Right forelimb (tissue), 1 donor: ENCODE measurements around the gene FBXL4.
"Not testable (repeated sequence)": the region's sequence is repeated elsewhere in the genome, so short reads cannot be mapped to it uniquely, and the experiment has no call there.

Experiments used
- DNase-seq: peaks from one replicate; pipeline ENCODE4 v3.0.0-alpha.2; 2018

The FBXL4 gene

DNA sequence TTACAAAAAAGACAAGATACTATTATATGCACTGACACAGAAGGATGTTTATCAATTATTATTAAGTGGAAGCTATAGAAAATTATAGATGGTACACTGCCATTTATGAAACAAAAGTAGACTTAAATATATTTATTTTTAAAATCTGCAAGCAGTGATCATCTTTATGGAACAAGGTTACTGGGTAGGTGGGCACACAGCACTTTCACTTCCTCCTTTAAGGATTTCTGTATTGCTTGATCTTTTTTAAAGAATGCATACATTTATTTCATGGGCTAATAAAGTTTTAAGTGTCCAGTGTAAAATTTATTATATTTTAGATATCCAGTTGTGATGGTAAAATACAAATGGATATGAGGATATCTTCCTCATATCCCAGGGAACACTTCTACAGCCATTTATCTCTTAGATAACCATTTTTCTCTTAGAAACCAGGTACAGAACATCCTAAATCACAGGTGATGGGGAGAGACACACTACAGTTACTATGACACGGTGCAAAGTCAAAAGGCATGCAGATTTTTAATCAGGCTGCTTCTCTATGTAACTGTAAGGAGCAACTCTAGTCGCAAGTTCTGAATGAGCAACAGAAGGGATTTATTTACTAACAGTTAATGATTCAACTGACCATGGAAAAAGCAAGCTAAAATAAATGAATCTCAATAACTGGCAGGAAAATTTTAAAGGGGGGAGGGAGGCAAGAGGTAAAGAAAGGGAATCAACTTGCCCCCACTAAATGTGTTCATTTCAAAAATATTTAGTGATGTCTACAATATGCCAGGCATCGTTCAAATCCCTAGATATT lies 2.2 kb downstream of the FBXL4 start:
- DNase-seq: no peak

DNA sequence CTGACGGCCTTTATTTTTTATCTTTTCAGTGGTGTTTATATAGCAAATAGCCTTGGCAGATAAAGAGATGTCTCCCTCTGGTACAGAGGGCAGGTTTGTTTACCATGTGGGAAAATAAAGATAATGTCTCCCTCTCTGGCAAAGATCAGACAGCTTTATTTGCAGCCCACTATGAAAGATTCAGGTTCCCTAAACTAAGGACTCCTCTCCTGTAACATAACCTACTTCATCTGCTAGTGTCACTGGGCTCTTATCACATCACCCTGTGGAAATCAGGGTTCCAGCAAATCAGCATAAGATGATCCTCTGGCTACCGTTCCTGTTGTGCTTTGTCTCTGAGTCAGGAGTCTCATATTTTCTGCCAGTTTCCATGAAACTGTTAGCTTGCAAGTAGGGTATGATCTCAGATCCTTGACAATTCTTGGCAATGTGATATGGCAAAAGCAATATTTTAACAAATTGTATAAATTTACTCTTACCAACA lies 3.1 kb downstream of the FBXL4 start:
- DNase-seq: no peak

DNA sequence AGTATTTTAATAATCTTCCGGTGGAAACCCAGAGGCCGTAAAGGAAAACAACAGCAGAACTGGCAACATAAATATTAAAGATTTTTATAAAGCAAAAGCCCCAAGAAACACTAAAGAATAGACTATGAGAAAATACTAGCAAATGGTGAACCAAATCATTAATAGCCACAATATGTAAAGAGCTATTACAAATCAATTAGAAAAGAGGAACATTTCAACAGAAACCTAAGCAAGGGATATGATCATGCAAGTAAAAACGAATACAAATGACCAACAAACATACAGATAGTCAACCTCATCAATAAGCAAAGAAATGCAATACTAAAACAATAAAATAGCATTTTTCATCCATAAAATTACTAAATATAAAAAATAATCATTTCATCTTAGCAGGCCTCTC lies 3.6 kb downstream of the FBXL4 start:
- DNase-seq: no peak

DNA sequence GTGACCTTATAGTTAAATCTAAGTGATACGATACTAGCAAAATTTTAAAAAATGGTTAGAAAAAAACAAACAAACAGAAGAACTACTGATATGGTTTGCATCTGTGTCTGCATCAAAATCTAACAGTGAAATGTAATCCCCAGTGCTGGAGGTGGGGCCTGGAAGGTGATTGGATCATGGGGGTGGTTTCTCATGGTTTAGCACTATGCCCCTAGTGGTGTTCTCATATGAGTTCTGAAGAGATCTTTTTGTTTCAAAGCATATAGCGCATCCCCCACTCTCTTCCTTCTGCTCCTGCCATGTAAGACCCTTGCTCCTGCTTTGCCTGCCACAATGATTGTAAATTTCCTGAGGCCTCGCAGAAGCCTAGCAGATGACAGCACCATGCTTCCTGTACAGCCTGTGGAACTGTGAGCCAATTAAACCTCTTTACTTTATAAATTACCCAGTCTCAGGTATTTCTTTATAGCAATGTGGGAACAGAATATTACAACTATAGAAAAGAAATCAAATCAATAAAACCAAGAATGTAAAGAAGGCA lies 5.4 kb downstream of the FBXL4 start:
- DNase-seq: no peak

DNA sequence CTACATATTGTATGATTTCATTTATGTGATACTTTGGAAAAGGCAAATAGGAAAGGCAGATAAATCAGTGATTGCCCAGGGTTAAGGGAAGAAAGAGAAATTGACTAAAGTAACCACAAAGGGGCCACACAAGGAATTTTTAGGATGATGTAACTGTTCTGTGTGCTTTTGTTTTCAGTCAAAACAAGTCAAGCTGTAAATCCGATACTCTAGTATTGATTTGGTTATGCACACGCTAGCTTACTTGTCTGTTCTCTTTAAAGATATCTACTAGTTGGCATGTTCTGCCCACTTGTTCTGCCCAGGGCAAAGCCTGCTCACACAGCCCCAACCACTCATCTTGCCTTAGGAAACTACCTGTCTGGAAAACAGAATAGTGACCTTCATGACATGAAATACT lies 6.4 kb downstream of the FBXL4 start:
- DNase-seq: no peak

DNA sequence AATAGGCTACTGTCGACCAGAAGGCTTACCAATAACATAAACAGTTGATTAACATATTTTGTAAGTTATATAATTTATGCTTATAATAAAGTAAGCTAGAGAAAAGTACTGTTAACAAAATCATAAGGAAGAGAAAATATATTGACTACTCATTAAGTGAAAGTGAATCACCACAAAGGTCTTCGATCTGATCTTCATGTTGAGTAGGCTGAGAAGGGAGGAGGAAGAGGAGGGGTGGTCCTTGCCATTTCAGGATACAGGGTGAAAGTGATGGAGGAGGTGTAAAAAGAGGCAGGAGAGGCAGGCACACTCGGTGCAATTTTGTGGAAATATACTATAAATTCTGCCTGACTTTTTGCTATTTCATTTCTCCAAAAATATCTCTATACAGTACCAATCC lies 10.4 kb downstream of the FBXL4 start:
- DNase-seq: no peak

DNA sequence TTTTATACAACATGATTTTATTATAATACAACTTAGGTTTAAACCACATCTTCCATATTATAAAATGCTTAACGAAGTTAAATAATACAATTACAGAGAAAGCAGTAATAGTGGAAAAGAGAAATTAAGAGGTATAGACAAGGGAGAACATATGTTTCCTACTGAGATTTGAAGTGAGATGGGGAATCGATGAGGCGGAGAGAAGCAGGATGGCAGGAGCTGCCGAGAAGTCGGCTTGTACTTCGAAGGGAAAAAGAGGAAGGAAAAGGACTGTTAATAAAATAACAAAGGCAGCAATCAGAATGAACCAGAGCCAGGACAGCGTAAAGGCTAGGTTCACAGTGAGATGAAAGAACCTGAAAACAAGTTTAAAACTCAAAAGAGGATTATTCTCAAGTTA lies 15.4 kb downstream of the FBXL4 start:
- no peak for DNase-seq

DNA sequence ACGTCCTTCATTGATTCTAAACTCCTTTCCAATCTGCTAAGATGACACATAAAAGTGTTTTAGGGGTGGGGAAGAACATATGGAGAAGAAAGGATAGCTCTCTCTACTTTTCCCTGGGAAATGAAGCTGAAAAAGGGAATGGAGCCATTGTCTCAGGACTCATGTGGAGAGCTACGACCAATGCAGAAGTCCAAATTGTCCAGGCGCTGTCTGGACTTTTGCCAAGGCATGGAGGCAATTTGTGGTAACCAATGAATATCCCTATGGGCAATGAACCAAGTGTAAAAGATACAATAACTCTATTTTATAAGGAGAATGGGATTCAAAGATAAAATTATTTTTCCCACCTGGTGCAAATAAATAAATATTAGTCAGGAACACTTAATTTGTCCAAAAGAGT lies 16.1 kb downstream of the FBXL4 start:
- DNase-seq: no peak

DNA sequence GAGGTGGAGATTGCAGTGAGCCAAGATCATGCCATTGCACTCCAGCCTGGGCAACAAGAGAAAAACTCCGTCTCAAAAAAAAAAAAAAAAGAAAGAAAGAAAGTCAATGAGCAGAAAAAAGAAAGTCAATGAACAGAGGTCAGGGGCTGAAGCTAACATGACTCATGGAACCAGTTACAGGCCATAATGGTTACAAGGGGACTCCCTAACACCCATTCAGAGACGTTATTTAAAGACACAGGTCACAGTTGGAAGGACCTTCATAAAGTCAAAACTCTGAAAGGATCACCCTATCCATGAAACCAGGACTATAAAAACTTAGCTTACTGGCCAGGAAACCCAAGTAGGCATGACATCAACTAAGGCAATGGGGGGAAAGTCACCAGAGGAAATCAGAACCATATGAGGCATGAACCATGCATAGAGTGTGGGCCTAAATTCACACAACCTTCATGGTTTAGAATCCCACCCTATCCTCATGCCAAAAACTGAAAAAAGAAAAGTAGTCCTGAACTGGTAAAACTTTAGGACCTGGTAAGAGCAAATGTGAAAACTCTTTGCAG lies 18.2 kb downstream of the FBXL4 start:
- DNase-seq: no peak

DNA sequence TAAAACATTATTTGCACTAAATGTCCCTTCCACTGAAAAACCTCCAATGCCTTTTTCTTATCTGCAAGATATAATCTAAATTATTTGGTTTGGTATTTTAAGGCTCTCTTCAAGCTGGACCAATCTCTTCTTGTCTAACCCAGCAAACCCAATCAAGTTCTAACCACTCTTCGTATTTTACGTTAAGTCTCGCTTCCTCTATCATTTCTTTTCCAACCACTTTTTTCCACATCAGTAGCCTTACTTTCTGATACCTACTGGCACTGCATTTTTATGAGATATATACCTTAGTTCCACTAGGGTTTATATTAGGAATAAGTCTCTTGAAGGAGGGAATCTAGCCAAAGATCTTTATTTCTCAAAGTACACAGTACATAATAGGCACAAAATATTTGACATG lies 19.1 kb downstream of the FBXL4 start:
- no peak for DNase-seq

DNA sequence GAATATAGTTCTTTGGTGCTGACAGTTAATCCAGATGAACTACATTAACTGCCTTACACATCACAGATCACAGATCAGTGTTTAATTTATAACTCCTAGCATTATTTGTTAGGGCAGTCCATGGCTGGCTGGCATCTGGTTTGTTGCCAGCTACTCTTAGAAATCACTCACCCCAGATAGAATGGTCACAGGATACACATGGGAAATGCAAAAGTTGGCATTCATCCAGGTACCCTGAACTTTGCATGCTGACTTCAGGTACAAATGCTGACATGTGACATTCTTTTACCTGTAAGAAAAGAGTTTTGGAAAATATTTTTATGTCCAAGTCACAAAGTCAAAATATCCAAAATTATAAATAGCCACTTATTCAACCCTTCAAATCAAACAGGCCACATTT lies 20.2 kb downstream of the FBXL4 start:
- DNase-seq: no peak

DNA sequence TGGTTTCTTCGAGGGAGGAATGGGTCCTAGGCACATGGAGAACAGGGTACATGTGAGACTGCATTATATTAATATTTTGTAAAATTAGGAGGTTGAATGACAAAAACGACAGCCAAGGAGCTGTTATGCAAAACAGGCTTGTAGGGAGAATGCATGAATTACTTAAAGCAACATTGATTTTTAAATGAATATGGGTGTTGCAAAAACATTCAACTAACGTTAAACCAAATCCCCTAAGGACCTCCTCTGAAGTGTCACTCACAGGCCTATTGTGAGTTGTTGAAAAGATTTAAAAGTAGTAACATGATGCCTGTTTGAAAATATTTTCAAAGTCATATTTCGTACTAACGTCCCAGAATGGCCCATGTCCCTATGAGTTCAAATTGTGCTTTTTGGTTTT lies 21.9 kb downstream of the FBXL4 start:
- no peak for DNase-seq

DNA sequence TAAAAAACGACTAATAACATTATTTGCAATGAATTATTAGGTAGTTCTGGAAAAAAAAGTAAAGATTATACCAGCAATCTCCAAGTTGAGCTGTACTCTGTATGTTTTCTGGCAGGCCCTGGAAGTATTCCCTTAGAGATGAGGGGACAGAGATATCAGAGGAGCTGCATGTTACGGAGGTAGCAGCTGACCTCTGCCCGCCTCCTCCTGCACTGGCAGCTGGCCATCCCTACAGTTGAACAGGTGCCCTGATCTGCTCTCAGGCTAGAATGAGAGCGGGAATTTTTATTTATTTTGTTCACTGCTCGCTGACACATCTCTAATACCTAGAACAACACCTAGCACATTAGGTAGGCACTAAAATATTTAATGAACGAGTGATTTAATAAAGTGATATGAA lies 23.1 kb downstream of the FBXL4 start:
- no peak for DNase-seq

DNA sequence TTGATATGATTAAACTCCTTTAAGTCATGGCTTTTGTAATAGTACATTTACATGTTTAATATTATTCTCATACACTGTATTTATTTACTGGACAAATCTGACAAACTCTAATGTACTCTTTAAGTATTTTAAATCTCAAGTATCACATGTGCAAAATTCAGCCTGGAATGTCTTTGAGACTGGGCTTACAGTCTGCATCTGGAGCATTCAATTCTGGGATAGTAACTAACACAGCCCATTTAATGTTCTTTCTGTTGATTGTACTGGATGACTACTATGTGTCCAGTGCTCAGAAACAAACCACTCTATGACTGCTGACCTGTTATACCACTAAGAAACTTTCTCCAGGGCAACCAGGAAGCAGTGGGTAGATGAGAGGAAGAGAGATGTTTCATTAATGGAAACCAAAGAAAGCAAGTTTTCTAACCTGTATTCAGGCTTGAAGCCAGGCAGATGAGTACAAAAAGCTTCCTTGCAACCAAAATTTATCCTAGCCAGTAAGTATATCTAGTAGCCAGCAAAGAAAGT lies 26.8 kb downstream of the FBXL4 start:
- DNase-seq: no peak

DNA sequence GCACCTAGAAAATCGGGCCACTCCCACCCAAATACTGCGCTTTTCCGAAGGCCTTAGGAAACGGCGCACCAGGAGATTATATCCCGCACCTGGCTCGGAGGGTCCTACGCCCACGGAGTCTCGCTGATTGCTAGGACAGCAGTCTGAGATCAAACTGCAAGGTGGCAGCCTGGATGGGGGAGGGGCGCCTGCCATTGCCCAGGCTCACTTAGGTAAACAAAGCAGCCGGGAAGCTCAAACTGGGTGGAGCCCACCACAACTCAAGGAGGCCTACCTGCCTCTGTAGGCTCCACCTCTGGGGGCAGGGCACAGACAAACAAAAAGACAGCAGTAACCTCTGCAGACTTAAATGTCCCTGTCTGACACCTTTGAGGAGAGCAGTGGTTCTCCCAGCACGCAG lies 36.8 kb downstream of the FBXL4 start:
- DNase-seq: not testable (repeated sequence)

DNA sequence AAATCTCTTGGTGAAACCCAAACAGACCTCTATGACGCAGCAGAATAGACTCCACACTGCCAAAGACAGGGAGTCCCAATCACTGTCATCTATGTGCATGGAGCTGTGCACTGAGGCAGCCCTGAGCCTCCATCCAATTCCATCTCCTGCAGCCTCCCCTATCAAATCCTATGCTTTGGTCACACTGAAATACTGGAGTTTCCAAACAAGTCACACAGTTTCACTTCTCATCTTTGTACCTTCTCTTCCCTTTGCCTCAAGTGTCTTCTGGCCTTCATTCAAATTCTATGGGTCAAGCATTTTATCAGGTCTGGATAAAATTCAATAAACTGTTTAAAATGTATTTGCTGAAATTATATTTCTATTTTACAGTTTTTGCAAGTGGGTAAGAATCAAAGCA lies 38.5 kb downstream of the FBXL4 start:
- no peak for DNase-seq

DNA sequence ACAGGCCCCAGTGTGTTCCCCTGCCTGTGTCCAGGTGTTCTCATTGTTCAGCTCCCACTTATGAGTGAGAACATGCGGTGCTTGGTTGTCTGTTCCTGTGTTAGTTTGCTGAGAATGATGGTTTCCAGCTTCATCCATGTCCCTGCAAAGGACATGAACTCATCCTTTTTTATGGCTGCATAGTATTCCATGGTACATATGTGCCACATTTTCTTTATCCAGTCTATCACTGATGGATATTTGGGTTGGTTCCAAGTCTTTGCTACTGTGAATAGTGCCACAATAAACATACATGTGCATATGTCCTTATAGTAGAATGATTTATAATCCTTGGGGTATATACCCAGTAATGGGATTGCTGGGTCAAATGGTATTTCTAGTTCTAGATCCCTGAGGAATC lies 41.4 kb downstream of the FBXL4 start:
- DNase-seq: not testable (repeated sequence)

DNA sequence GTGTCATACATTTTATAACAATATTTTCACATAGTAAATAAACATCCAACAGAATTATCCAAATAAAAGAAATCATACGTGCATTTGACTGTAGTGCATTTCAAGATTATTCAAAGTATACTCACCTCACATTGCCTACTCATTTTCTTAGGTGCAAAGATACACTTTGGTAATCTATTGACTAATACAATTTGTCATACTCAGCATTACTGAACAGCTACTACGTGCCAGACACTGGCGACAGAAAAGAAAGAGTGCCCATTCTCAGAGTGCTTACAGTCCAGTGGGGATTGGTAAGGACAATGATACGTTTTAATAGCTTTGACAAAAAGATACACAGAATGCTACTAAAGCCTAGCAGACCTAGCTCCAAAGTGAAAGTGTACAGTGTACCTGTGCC lies 42.0 kb downstream of the FBXL4 start:
- DNase-seq: no peak

DNA sequence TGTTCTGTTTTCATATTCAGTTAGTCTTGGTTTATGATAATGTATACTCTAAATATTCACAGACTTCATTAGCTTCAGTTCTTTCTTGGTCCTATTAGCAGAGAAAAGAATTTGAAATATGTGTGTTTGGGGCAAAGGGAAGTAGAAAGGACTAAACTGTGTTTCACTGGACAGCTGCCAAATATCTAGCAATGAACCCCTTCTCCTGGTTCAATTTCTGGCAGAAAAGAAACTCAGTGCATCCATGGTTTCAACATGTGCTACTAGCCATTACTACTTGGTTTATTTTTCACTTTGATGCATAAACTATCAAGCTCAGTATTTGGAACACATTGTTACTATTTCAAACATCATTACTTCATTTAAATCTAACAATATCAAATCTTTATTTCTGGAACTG lies 43.6 kb downstream of the FBXL4 start:
- no peak for DNase-seq

DNA sequence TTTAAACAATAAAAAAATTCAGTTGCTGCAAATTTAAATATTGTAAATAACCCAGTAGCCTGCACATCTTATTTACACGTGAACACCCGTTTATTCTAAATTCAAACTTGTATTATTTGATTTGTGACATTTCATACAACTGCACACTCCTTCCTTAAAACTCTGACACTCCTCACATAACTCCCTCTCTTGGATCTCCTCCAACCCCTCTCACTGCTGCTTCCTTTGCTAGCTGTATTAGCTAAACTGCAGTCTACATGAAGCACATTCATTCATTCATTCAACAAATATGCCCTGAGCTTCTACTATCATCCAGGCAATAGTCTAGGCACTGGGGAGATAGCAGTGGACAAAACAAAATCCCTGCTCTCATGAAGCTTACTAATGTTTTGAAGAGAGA lies 47.0 kb downstream of the FBXL4 start:
- no peak for DNase-seq

DNA sequence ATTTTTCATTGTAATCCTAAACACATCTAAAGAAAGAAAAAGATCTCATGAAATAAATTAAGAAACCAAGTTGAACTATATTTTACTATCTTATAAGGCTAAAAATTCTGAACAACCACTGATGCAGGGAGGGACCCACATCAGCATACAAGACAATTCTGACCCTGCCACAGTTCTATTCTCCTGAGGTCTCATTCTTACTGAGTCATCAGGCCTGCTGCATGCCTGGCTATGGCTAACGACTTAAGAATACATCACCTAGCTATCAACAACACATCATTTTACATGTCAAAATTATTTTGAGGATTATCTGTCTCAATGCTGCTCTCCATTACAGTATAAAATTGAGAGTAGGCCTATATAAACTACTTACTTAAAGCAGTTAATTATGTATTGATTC lies 52.9 kb downstream of the FBXL4 start:
- no peak for DNase-seq

DNA sequence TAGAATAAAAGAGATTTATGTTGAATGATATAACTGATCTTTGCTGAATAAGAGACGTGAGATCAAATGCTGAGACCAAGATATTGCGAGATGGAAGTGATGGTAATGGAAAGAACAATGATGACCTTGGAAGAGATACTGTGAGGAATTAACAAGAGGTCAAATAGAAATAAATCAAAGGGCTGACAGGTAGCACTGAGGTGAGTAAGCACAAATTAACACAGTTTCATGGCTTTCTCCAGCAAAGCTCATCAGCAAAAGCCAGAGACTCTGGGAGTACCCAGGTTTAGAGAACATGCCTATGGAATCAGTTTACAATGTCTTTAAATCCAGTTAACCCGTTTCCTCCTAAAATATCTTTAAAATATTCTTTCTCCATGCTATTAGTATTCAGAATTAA lies 60.1 kb downstream of the FBXL4 start:
- DNase-seq: no peak

DNA sequence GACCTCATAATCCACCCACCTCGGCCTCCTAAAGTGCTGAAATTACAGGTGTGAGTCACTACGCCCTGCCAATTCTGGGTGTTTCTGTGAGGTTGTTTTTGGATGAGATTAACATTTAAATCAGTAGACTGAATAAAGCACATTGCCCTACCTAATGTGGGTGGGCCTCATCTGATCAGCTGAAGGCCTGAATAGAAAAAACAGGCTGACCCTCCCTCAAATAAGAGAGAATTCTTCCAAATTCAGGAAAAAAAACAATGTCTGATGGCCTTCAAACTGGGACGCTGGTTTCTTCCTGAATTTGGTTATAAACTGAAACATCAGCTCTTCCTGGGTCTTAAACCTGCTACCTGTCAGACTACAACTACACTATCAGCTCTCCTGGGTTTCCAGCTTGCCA lies 62.4 kb downstream of the FBXL4 start:
- no peak for DNase-seq

DNA sequence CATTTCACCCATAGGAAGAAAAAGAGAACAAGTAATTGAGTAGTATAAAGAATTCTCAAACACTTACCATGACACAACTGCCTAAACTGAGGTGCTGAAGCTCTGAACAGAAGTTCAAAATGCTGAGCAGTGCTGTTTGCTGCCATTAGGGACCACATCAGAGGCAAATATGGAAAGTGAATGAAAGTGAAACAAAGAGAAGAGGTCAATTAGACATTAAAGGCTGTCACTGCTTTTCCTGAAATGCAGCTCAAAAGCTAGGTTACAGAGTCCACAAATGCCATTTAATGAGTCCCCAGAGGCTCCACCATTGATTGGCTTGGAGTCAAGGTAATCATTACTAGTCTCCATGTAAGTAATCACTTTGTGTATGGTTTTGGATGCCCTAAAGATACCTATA lies 67.3 kb downstream of the FBXL4 start:
- no peak for DNase-seq
